Fibroblast of lung (primary cell): ENCODE data around the gene ASAP2.

ENCODE experiments used
- CTCF ChIP-seq, 2 donors: IDR thresholded peaks in 1 of 2; conservative IDR thresholded peaks in 1 of 2; 1 replicate in 1 of 2; 2 replicates in 1 of 2; pipeline ENCODE4 v1.5.1; 2011 to 2012; ENCODE audit warnings: low read length in 2 of 2, control low read depth in 1 of 2, inconsistent platforms in 1 of 2, low read depth in 1 of 2, mild to moderate bottlenecking in 1 of 2
- EZH2 ChIP-seq: IDR thresholded peaks from 2 replicates; pipeline ENCODE4 v1.5.1; 2012; ENCODE audit warnings: low read length, control low read depth, mild to moderate bottlenecking; ENCODE audit errors: missing control alignments

DNA sequence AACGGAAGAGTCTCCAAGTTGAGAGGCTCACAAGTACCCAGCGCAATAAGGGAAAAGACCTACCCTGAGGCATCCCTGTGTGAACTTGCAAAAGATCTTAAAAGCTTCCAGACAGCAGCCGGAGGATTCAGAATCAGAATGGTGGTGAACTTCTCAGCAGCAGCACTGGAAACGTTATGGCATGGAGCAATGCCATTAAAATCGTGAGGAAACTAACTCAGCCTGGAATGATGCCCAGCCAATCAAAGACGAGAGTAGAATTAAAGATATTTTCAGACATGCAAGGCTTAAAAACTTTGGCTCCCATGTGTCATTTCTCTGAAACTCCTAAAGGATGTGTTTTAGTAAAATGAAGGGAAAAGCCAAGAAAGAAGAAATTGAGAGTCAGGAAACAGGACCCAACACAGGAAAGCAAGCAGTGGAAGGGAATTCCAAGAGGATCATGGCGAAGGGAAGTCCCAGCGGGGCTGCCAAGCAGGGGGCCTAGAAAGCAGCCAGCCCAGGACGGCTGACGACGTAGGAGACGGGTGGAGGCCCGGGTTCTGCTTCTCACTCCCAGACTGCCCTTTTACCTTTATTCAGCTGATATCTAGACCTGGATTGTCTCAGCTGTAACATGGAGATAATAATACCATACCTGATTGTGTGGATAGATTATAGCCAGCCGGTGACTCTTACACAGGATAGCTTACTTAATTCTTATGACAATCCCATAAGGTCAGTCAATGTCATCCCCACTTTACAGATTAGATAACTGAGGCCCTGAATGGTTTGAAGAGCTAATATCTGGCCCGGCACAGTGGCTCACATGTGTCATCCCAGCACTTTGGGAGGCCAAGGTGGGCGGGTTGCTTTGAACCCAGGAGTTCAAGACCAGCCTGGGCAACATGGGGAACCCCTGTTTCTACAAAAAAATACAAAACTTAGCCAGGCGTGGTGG, 92.8 kb downstream of the ASAP2 start:
- TF ChIP-seq CTCF (conservative IDR thresholded peaks at IDR 0.05 in 1 of 2, IDR thresholded peaks at IDR 0.05 in 1 of 2; ENCODE audit: low read depth in 1 of 2, low read length in 2 of 2) (no peak), EZH2 (no peak)
